Gastrocnemius medialis (tissue), 4 donors: ENCODE results near the gene ITGA11. TPM values are rescaled to one million over a fixed set of nuclear protein-coding genes. Genes with fewer than 3 reads are reported as not detected.

Experiments
- ATAC-seq, 2 donors: fragments of 150-250 bp; one replicate each; pipeline ENCODE4 v1.9.1; 2016
- DNase-seq, 2 donors: peaks; one replicate each; pipeline ENCODE4 v3.0.0-alpha.2; 2019
- H3K27ac ChIP-seq, 4 donors: fragments of 200-600 bp; sonication (generic); 1 replicate in 1 of 4; 2 replicates in 3 of 4; pipeline ENCODE4 v1.5.1; 2016 to 2018; ENCODE audit warnings: mild to moderate bottlenecking in 2 of 4, moderate library complexity in 1 of 4
- H3K27me3 ChIP-seq, 3 donors: fragments of 200-600 bp; sonication (generic) in 2 of 3; 1 replicate in 1 of 3; 2 replicates in 2 of 3; pipeline versions ENCODE4 v1.5.1 to v1.6.0; 2016 to 2019; ENCODE audit warnings: mild to moderate bottlenecking in 1 of 3, moderate library complexity in 1 of 3
- H3K36me3 ChIP-seq, 2 donors: fragments of 200-600 bp; sonication (generic) in 1 of 2; one replicate each; pipeline ENCODE4 v1.5.1; 2017 to 2018
- H3K4me1 ChIP-seq, 2 donors: fragments of 200-600 bp; sonication (generic) in 1 of 2; one replicate each; pipeline ENCODE4 v1.5.1; 2016 to 2017; ENCODE audit warnings: mild to moderate bottlenecking in 2 of 2
- H3K4me3 ChIP-seq, 4 donors: fragments of 200-600 bp; sonication (generic) in 3 of 4; 1 replicate in 1 of 4; 2 replicates in 3 of 4; pipeline ENCODE4 v1.5.1; 2016 to 2019; ENCODE audit warnings: mild to moderate bottlenecking in 2 of 4
- H3K9me3 ChIP-seq, 3 donors: fragments of 200-600 bp; sonication (generic) in 2 of 3; 1 replicate in 1 of 3; 2 replicates in 2 of 3; pipeline ENCODE4 v1.5.1; 2016 to 2019
- POLR2A ChIP-seq, 2 donors: fragments of 450-650 bp; IDR thresholded peaks; one replicate each; pipeline ENCODE4 v1.6.1; 2017; ENCODE audit warnings: antibody characterized with exemption in 2 of 2, mild to moderate bottlenecking in 2 of 2, moderate library complexity in 2 of 2
- in situ Hi-C, 4 donors: fragments of 200-750 bp; cut with MboI; loops; one replicate each; pipeline versions ENCODE4 v1.15.0 to v1.8.0; 2017; ENCODE audit warnings: low sequenced_read_pairs in 4 of 4
- intact Hi-C: fragments of 100-400 bp; cut with DNase I; formaldehyde crosslinking; loops from one replicate; pipeline ENCODE4 v1.15.1; 2023; ENCODE audit warnings: low total_unique reads
- total RNA-seq, 4 donors: library from RNA; depleted of rRNA; stranded (reverse); fragments of >200 nt; gene quantifications; one replicate each; pipeline versions ENCODE4 v1.1.0 to v1.2.3, GENCODE V29; 2016
- TF ChIP-seq, protein P1 (sequence below), 5 experiments: fragments of 450-650 bp in 3 of 5; fragments of 200-600 bp in 2 of 5; sonication (generic) in 2 of 5; IDR thresholded peaks in 4 of 5; conservative IDR thresholded peaks in 1 of 5; 1 replicate in 4 of 5; 2 replicates in 1 of 5; pipeline ENCODE4 v1.5.1; 2016 to 2019; ENCODE audit warnings: antibody characterized with exemption in 5 of 5, mild to moderate bottlenecking in 3 of 5, moderate library complexity in 3 of 5

The ITGA11 gene
- total RNA-seq, 4 donors from 2014 or later = 1.5 to 12.0 (median 2.5) TPM

DNA sequence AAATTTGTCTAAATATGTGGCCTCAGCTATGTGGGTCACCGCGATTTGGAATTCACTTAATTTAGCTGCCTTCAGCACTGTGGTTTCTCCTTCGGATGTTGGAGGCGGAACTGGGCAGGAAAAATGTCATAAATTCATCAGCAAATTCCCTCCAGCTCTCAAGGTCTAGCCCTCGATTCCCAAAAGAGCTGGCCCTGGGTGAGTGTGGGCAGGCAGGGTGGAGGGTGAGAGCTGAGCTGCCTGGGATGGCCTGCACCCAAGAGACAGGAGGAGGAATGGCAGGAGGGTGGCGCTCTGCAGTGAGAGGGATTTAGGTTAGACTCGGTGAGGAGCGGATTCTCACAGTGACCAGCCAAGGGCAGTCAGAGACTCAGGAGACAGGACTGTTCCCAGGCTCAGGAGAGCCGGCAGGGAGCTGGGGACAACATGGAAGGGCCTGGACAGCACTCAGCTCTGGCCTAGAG, 97.3 kb downstream of the ITGA11 start:
- in situ Hi-C loops (no loop called here), intact Hi-C loops (no loop called here)
- Histone ChIP-seq H3K36me3 (no peaks in the 10 kb centered on the region), H3K4me3 (no peak overlapping the region), H3K27me3 (no peaks in the 10 kb centered on the region), H3K27ac (peak overlapping the region; percentile 25 to 68 (median 35)), H3K4me1 (peaks cover 10 to 22% of the 10 kb centered on the region in 2 donors), H3K9me3 (no peaks in the 10 kb centered on the region)
- DNase-seq (no peak), ATAC-seq (no peak)
- no peak for TF ChIP-seq POLR2A (IDR thresholded peaks at IDR 0.05)
- TF ChIP-seq, protein P1, sequence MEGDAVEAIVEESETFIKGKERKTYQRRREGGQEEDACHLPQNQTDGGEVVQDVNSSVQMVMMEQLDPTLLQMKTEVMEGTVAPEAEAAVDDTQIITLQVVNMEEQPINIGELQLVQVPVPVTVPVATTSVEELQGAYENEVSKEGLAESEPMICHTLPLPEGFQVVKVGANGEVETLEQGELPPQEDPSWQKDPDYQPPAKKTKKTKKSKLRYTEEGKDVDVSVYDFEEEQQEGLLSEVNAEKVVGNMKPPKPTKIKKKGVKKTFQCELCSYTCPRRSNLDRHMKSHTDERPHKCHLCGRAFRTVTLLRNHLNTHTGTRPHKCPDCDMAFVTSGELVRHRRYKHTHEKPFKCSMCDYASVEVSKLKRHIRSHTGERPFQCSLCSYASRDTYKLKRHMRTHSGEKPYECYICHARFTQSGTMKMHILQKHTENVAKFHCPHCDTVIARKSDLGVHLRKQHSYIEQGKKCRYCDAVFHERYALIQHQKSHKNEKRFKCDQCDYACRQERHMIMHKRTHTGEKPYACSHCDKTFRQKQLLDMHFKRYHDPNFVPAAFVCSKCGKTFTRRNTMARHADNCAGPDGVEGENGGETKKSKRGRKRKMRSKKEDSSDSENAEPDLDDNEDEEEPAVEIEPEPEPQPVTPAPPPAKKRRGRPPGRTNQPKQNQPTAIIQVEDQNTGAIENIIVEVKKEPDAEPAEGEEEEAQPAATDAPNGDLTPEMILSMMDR (IDR thresholded peaks at IDR 0.05 in 4 of 5, conservative IDR thresholded peaks at IDR 0.05 in 1 of 5) = no peak

DNA sequence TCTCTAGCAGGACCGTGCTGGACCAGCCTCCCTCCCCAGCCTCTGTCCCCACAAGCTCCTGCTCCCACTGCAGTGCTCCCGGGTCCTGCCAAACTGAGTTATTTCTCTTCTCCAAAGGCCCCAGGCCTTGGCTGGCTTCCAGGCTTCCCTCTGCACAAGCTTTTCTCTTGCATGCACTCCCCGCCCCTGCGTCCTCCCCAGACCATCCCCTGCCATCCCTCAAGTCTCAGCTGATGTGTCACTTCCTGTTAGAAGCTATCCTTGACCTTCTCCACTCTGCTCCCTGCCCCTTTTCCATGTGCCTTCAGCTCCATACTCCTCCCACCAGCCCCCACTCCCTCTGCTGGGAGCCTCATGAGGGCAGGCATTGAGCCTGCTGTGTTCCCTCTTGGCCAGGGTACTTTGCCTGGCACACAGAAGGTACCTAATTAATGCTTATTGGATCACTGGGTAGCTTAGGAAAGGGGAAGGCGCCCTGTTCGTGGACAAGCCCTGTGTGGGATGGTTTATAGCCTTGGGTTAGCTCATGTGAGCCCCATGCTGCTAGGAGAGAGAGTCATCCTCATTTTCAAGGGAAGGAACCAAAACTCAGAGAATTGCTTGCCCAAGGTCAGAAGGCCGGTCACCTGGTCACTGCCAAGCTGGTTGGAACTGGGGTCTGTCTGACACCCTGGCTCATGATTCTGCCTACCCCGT, 98.0 kb downstream of the ITGA11 start:
- ATAC-seq (no peak), DNase-seq (no peak)
- Histone ChIP-seq H3K4me3 (no peak overlapping the region), H3K36me3 (no peaks in the 10 kb centered on the region), H3K27me3 (no peaks in the 10 kb centered on the region), H3K4me1 (peaks cover 5 to 14% of the 10 kb centered on the region in 2 donors), H3K27ac (peak overlapping the region; percentile 25 to 68 (median 35)), H3K9me3 (no peaks in the 10 kb centered on the region)
- in situ Hi-C loops = no loop called here
- intact Hi-C loops = no loop called here
- TF ChIP-seq, protein P1 (IDR thresholded peaks at IDR 0.05 in 4 of 5, conservative IDR thresholded peaks at IDR 0.05 in 1 of 5) = no peak
- TF ChIP-seq POLR2A (IDR thresholded peaks at IDR 0.05) = no peak

DNA sequence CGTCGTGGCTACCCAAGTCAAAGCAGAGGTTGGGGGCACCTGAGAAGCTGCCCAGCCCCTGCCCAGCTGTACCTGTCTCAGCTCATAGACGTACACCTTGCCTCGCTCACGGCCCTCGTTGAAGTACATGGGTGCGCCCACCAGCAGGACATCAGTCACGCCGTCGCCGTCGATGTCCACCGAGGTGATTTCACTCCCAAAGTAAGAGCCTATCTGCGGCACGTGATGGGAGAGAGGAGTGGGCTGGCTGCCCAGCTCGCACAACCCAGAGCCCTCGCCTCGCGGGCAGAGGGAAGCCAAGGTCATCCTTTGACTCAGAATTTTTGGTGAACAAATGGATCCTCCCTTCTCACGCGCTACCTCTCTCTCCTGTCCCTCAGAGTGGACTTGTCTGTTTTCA, 99.7 kb downstream of the ITGA11 start:
- H3K9me3 ChIP-seq = no peaks in the 10 kb centered on the region
- no peak overlapping the region for H3K4me3 ChIP-seq
- H3K27me3 ChIP-seq = no peaks in the 10 kb centered on the region
- no peaks in the 10 kb centered on the region for H3K36me3 ChIP-seq
- no peak for DNase-seq
- no peak for ATAC-seq
- intact Hi-C loops = no loop called here
- H3K27ac ChIP-seq = no peak overlapping the region
- H3K4me1 ChIP-seq = peaks cover 5 to 6% of the 10 kb centered on the region in 2 donors
- in situ Hi-C loops = no loop called here
- no peak for TF ChIP-seq POLR2A (IDR thresholded peaks at IDR 0.05)
- TF ChIP-seq, protein P1 (IDR thresholded peaks at IDR 0.05 in 4 of 5, conservative IDR thresholded peaks at IDR 0.05 in 1 of 5) = no peak

DNA sequence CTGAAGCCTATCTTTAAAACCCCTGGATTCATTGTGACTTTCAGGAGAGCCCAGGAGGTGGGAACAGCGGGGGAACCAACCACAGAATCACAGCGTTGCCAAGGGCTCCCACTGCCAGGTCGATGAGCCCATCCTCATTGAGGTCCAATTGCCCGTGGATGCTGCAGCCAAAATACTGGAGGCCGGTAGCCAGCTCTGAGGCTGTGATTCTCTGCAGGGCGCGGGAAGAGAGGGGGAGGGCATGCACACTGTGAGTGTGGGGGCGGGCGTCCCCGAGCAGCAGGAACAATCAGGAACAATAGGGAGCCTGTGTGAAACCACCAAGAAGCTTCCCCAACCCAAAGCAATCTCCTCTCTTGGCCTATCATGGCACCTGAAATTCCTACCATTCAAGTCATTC, 101.1 kb downstream of the ITGA11 start:
- H3K27me3 ChIP-seq = no peaks in the 10 kb centered on the region
- intact Hi-C loops = no loop called here
- no peaks in the 10 kb centered on the region for H3K9me3 ChIP-seq
- no peak overlapping the region for H3K4me3 ChIP-seq
- in situ Hi-C loops = no loop called here
- ATAC-seq (no peak), DNase-seq (no peak)
- TF ChIP-seq, protein P1 (IDR thresholded peaks at IDR 0.05 in 4 of 5, conservative IDR thresholded peaks at IDR 0.05 in 1 of 5) = no peak
- no peak for TF ChIP-seq POLR2A (IDR thresholded peaks at IDR 0.05)
- H3K4me1 ChIP-seq = peaks cover 5 to 6% of the 10 kb centered on the region in 2 donors
- H3K27ac ChIP-seq = no peak overlapping the region
- no peaks in the 10 kb centered on the region for H3K36me3 ChIP-seq
